Measurements from ENCODE around the gene PARP2. TPM values are rescaled to one million over a fixed set of nuclear protein-coding genes. Genes with fewer than 3 reads are reported as not detected.
A peak's percentile ranks its signal among the peaks of the same experiment; 100 is the strongest.

Gene PARP2
- total RNA-seq, 1 experiment from 2014 or later, result 38.3 TPM

GRCh38 chr14:20295067-20295466 lies 48.4 kb upstream of the PARP2 start:
- TF ChIP-seq CTCF (conservative IDR thresholded peaks at IDR 0.05; ENCODE audit: low read depth, low read length), result no peak
- no peak for TF ChIP-seq EZH2 (IDR thresholded peaks at IDR 0.05; ENCODE audit: low read length, unreplicated experiment)
- no peak for TF ChIP-seq EZH2phosphoT487 (IDR thresholded peaks at IDR 0.05; ENCODE audit: borderline replicate concordance, low read length)
- Histone ChIP-seq H3K9me2 (replicated peaks; ENCODE audit: low read length) (no peaks in the 10 kb centered on the region), H3K4me3 (ENCODE audit: low read length) (peak overlapping the region; percentile 25; the same call in 1 of the 2 replicates), H3K9ac (ENCODE audit: low read length) (peak overlapping the region; percentile 35), H4K20me1 (ENCODE audit: low read length) (0 out of 2 replicates have a peak, but pooled peaks cover 3% of the 10 kb centered on the region), H3K27me3 (ENCODE audit: low read length) (no peaks in the 10 kb centered on the region), H3K79me2 (ENCODE audit: low read length) (no peaks in the 10 kb centered on the region), H3K27ac (ENCODE audit: low read length) (peak overlapping the region; percentile 86), H2AFZ (ENCODE audit: low read length) (no peak overlapping the region), H3K4me1 (ENCODE audit: insufficient read depth, low read length) (peaks cover 30% of the 10 kb centered on the region), H3K36me3 (ENCODE audit: low read depth, low read length) (peaks cover 48% of the 10 kb centered on the region), H3K4me2 (ENCODE audit: low read length) (peak overlapping the region; percentile 72), H3K9me3 (ENCODE audit: low read length) (no peaks in the 10 kb centered on the region), H3F3A (ENCODE audit: low read length, unreplicated experiment) (peaks cover 19% of the 10 kb centered on the region)
- DNase-seq (peak; percentile 40), ATAC-seq (peak; percentile 59)
- ChIA-PET POLR2A (ENCODE audit: unreplicated experiment) (no interaction called here), CTCF (no interaction called here)
- BruUV-seq (replicated peaks), result no TSS peak
- intact Hi-C loops (cut with micrococcal nuclease), result no loop called here

GRCh38 chr14:20302042-20302755 lies 41.2 kb upstream of the PARP2 start:
- Histone ChIP-seq H3K4me2 (ENCODE audit: low read length) (no peak overlapping the region), H3K4me3 (ENCODE audit: low read length) (no peak overlapping the region), H3F3A (ENCODE audit: low read length, unreplicated experiment) (no peaks in the 10 kb centered on the region), H3K9me2 (replicated peaks; ENCODE audit: low read length) (no peaks in the 10 kb centered on the region), H3K27ac (ENCODE audit: low read length) (no peak overlapping the region), H4K20me1 (ENCODE audit: low read length) (no peaks in the 10 kb centered on the region), H3K36me3 (ENCODE audit: low read depth, low read length) (peaks cover 10% of the 10 kb centered on the region; the same call in 1 of the 2 replicates), H3K79me2 (ENCODE audit: low read length) (peaks cover 25% of the 10 kb centered on the region), H3K9me3 (ENCODE audit: low read length) (no peaks in the 10 kb centered on the region), H3K27me3 (ENCODE audit: low read length) (no peaks in the 10 kb centered on the region), H3K9ac (ENCODE audit: low read length) (no peak overlapping the region), H3K4me1 (ENCODE audit: insufficient read depth, low read length) (peaks cover 19% of the 10 kb centered on the region), H2AFZ (ENCODE audit: low read length) (no peak overlapping the region)
- TF ChIP-seq EZH2 (IDR thresholded peaks at IDR 0.05; ENCODE audit: low read length, unreplicated experiment), result no peak
- ChIA-PET POLR2A (ENCODE audit: unreplicated experiment) (no interaction called here), CTCF (no interaction called here)
- ATAC-seq (no peak), DNase-seq (peak; percentile 27)
- intact Hi-C loops (cut with micrococcal nuclease), result no loop called here
- no TSS peak for BruUV-seq (replicated peaks)

DNA sequence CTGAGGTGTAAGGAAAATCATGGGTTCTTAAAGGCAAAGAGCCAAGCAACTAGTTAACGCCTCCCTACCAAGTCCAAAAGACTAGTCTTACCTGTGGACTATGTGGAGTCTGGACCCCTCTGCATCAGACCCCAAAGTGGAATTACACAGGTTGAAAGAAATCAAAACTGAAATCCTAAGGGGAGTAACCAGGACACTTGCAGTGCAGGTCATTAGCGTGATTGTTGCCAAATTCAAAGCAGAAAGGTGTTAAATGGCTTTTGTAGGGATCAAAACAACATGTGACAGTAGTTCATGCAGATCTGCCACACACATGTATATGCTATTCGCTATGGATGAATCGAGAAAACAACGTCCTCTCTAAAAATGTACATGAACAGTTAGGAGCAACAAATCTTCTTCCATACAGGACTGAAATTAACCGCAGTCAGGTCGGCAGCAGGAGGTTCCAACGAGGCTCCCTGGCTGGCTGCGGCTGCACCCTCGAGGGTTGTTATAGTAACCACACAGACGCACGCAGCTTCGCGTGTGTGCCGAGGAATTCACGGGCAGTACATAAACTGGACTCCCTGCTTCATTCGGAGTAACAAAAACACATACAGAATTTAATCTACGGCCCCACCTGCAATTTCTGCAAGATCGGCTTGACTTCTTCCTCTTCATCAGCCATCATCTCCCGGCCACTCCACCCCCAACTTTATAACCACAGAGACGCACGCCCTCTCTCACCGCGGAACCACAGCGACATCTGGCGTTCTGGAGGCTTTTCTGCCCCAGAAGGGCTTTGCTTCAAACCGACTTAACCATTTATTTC lies 38.0 kb upstream of the PARP2 start, which contains the start of gene TTC5:
TTC5 (minus strand) TSS at position 687 of the 814 bp plus-strand sequence; CDS start at position 673, 14 bp downstream.
- no peaks in the 10 kb centered on the region for H4K20me1 ChIP-seq (ENCODE audit: low read length)
- no peaks in the 10 kb centered on the region for H3F3A ChIP-seq (ENCODE audit: low read length, unreplicated experiment)
- H3K4me3 ChIP-seq (ENCODE audit: low read length), result peak within 1 kb of the TSS; percentile 81
- peak within 1 kb of the TSS; percentile 78 for H2AFZ ChIP-seq (ENCODE audit: low read length)
- POLR2A ChIA-PET (ENCODE audit: unreplicated experiment), result no interaction called here
- H3K9ac ChIP-seq (ENCODE audit: low read length), result peak within 1 kb of the TSS; percentile 54
- no peak within 1 kb of the TSS for H3K27ac ChIP-seq (ENCODE audit: low read length)
- TF ChIP-seq EZH2phosphoT487 (IDR thresholded peaks at IDR 0.05; ENCODE audit: borderline replicate concordance, low read length) (no peak), CTCF (conservative IDR thresholded peaks at IDR 0.05; ENCODE audit: low read depth, low read length) (peak; percentile 97), EZH2 (IDR thresholded peaks at IDR 0.05; ENCODE audit: low read length, unreplicated experiment) (no peak)
- intact Hi-C loops (cut with micrococcal nuclease), result no loop called here
- CTCF ChIA-PET, result no interaction called here
- H3K9me3 ChIP-seq (ENCODE audit: low read length), result no peaks in the 10 kb centered on the region
- H3K9me2 ChIP-seq (replicated peaks; ENCODE audit: low read length), result no peaks in the 10 kb centered on the region
- peaks cover 19% of the 10 kb centered on the region for H3K4me1 ChIP-seq (ENCODE audit: insufficient read depth, low read length)
- peak within 1 kb of the TSS; percentile 92 for H3K4me2 ChIP-seq (ENCODE audit: low read length)
- no peaks in the 10 kb centered on the region for H3K36me3 ChIP-seq (ENCODE audit: low read depth, low read length)
- DNase-seq (peak; percentile 93), ATAC-seq (peak; percentile 94)
- H3K27me3 ChIP-seq (ENCODE audit: low read length), result no peaks in the 10 kb centered on the region
- TSS peak; percentile 79 for BruUV-seq (replicated peaks)
- H3K79me2 ChIP-seq (ENCODE audit: low read length), result peaks cover 25% of the 10 kb centered on the region

Data from PC-3 (cell line).